Measurements from ENCODE around the gene PDGFA. TPM values are rescaled to one million over a fixed set of nuclear protein-coding genes. Genes with fewer than 3 reads are reported as not detected.
A peak's percentile ranks its signal among the peaks of the same experiment; 100 is the strongest.

The PDGFA gene
- total RNA-seq, 3 donors from 2014 or later (not counting 1 experiment from before 2014, with no cell fraction given), result 0.86 to 2.0 (median 1.5) TPM

GRCh38 chr7:522951-523314 lies 3.3 kb upstream of the PDGFA start:
- no peak overlapping the region for H3K27ac ChIP-seq (ENCODE audit: low read length)
- H3K9me3 ChIP-seq (ENCODE audit: control insufficient read depth, insufficient read depth, low read length), result no peaks in the 10 kb centered on the region
- no peak overlapping the region for H3K4me3 ChIP-seq (ENCODE audit: low read length)
- 32% methylated on average over 14 of the region's 21 CpGs for WGBS (ENCODE audit: insufficient coverage)
- Mint-ChIP-seq H3K27me3 (ENCODE audit: low read depth in 2 of 2) (peaks cover 6 to 18% of the 10 kb centered on the region in 2 donors), H3K9me3 (no peaks in the 10 kb centered on the region), H3K36me3 (no peaks in the 10 kb centered on the region), H3K4me3 (peak overlapping the region; percentile 67), H3K4me1 (peaks cover 0 to 8% of the 10 kb centered on the region in 2 donors), H3K27ac (no peak overlapping the region)
- peaks cover 38% of the 10 kb centered on the region for H3K4me1 ChIP-seq (ENCODE audit: control insufficient read depth, insufficient read depth, low read length)
- H3K27me3 ChIP-seq (ENCODE audit: control insufficient read depth, insufficient read depth, low read length), result peaks cover 23% of the 10 kb centered on the region
- no peak for ATAC-seq
- no peak for TF ChIP-seq CTCF (IDR thresholded peaks at IDR 0.05)
- intact Hi-C loops (cut with micrococcal nuclease), result no loop called here
- no peaks in the 10 kb centered on the region for H3K36me3 ChIP-seq (ENCODE audit: control insufficient read depth, insufficient read depth, low read length)
- no peak for DNase-seq

- H3K36me3 ChIP-seq (ENCODE audit: control insufficient read depth, insufficient read depth, low read length), result no peaks in the 10 kb centered on the region
- peak overlapping the region; percentile 69 for H3K4me3 Mint-ChIP-seq
- intact Hi-C loops (cut with micrococcal nuclease), result no loop called here
- no peaks in the 10 kb centered on the region for H3K9me3 Mint-ChIP-seq
- peak in 1 of 2 donors; percentile 59 for DNase-seq
- H3K27me3 Mint-ChIP-seq (ENCODE audit: low read depth in 2 of 2), result peaks cover 6 to 22% of the 10 kb centered on the region in 2 donors
- no peak overlapping the region for H3K27ac Mint-ChIP-seq
- no peaks in the 10 kb centered on the region for H3K36me3 Mint-ChIP-seq
- TF ChIP-seq CTCF (IDR thresholded peaks at IDR 0.05), result no peak
- ATAC-seq, result peak in 2 of 3 donors; percentile 48 to 56
- H3K9me3 ChIP-seq (ENCODE audit: control insufficient read depth, insufficient read depth, low read length), result no peaks in the 10 kb centered on the region
- H3K4me1 Mint-ChIP-seq, result peaks cover 0 to 12% of the 10 kb centered on the region in 2 donors
- H3K4me3 ChIP-seq (ENCODE audit: low read length), result no peak overlapping the region
- H3K27me3 ChIP-seq (ENCODE audit: control insufficient read depth, insufficient read depth, low read length), result peaks cover 27% of the 10 kb centered on the region
- WGBS (ENCODE audit: insufficient coverage), result under 1% methylated on average over 91 of the region's 91 CpGs
- peaks cover 43% of the 10 kb centered on the region for H3K4me1 ChIP-seq (ENCODE audit: control insufficient read depth, insufficient read depth, low read length)
- no peak overlapping the region for H3K27ac ChIP-seq (ENCODE audit: low read length)
These were observed 2.7 kb upstream of the PDGFA start for GRCh38 chr7:522071-522950.

- H3K4me3 ChIP-seq (ENCODE audit: low read length), result no peak overlapping the region
- Mint-ChIP-seq H3K27ac (no peak overlapping the region), H3K4me3 (peak overlapping the region; percentile 28), H3K27me3 (ENCODE audit: low read depth in 2 of 2) (peaks cover 6 to 22% of the 10 kb centered on the region in 2 donors), H3K4me1 (peaks cover 0 to 12% of the 10 kb centered on the region in 2 donors), H3K9me3 (no peaks in the 10 kb centered on the region), H3K36me3 (no peaks in the 10 kb centered on the region)
- TF ChIP-seq CTCF (IDR thresholded peaks at IDR 0.05), result no peak
- ATAC-seq (no peak), DNase-seq (peak in 1 of 2 donors; percentile 33)
- peaks cover 27% of the 10 kb centered on the region for H3K27me3 ChIP-seq (ENCODE audit: control insufficient read depth, insufficient read depth, low read length)
- H3K4me1 ChIP-seq (ENCODE audit: control insufficient read depth, insufficient read depth, low read length), result peaks cover 47% of the 10 kb centered on the region
- WGBS (ENCODE audit: insufficient coverage), result 5% methylated on average over 72 of the region's 72 CpGs
- no peaks in the 10 kb centered on the region for H3K36me3 ChIP-seq (ENCODE audit: control insufficient read depth, insufficient read depth, low read length)
- intact Hi-C loops (cut with micrococcal nuclease), result no loop called here
- no peaks in the 10 kb centered on the region for H3K9me3 ChIP-seq (ENCODE audit: control insufficient read depth, insufficient read depth, low read length)
- H3K27ac ChIP-seq (ENCODE audit: low read length), result no peak overlapping the region
These were observed 1.8 kb upstream of the PDGFA start for GRCh38 chr7:521221-522070.
